Activated CD4-positive, alpha-beta T cell treated with anti-CD3 and anti-CD28 coated beads for 48 hours (primary cell): ENCODE measurements around the gene ABRAXAS1.

Source experiments
- DNase-seq: peaks from one replicate; pipeline ENCODE4 v3.0.0-alpha.2; 2020

Gene ABRAXAS1

GRCh38 chr4:83449009-83449408 is 35.9 kb downstream of the ABRAXAS1 start:
- no peak for DNase-seq

GRCh38 chr4:83440899-83441298 is 44.0 kb downstream of the ABRAXAS1 start:
- DNase-seq, result no peak

- DNase-seq, result no peak
Observed at GRCh38 chr4:83440148-83440814, 44.6 kb downstream of the ABRAXAS1 start.

- no peak for DNase-seq
Observed at GRCh38 chr4:83438719-83439118, 46.2 kb downstream of the ABRAXAS1 start.

GRCh38 chr4:83436680-83437079 is 48.2 kb downstream of the ABRAXAS1 start:
- no peak for DNase-seq

GRCh38 chr4:83431200-83431599 is 53.7 kb downstream of the ABRAXAS1 start:
- DNase-seq, result no peak

GRCh38 chr4:83418211-83418610 is 66.7 kb downstream of the ABRAXAS1 start:
- DNase-seq, result no peak

GRCh38 chr4:83417566-83417965 is 67.3 kb downstream of the ABRAXAS1 start:
- DNase-seq, result no peak

GRCh38 chr4:83413676-83414075 is 71.2 kb downstream of the ABRAXAS1 start:
- no peak for DNase-seq
